HCT116 (cell line): Measurements from ENCODE around the gene CCR7.

Experiments
- EZH2phosphoT487 ChIP-seq: fragments of 200-600 bp; IDR thresholded peaks from 2 replicates; pipeline ENCODE4 v1.6.1; 2018; ENCODE audit warnings: antibody characterized with exemption, borderline replicate concordance
- POLR2AphosphoS5 ChIP-seq: IDR thresholded peaks from 2 replicates; pipeline ENCODE4 v1.6.1; 2011; ENCODE audit warnings: mild to moderate bottlenecking, low read depth, low read length, moderate library complexity
- ZNF274 ChIP-seq: fragments of 200-500 bp; sonication (Bioruptor generic); IDR thresholded peaks from 2 replicates; pipeline ENCODE4 v1.6.1; 2014; ENCODE audit warnings: mild to moderate bottlenecking, low read depth, low read length, inconsistent platforms
- TF ChIP-seq, protein P1 (sequence below), 3 experiments: fragments of 200-600 bp in 1 of 3; sonication (generic) in 1 of 3; IDR thresholded peaks in 2 of 3; conservative IDR thresholded peaks in 1 of 3; 2 replicates each; pipeline ENCODE4 v1.5.1; 2012 to 2017; ENCODE audit warnings: low read depth in 2 of 3, low read length in 2 of 3, antibody characterized with exemption in 1 of 3, borderline replicate concordance in 1 of 3, control low read depth in 1 of 3, mild to moderate bottlenecking in 1 of 3, mixed read lengths in 1 of 3, mixed run types in 1 of 3, moderate library complexity in 1 of 3; ENCODE audit not compliant: insufficient read depth in 1 of 3
- TF ChIP-seq, protein P2 (sequence below): IDR thresholded peaks from 2 replicates; pipeline ENCODE4 v1.6.1; 2012; ENCODE audit warnings: low read depth

DNA sequence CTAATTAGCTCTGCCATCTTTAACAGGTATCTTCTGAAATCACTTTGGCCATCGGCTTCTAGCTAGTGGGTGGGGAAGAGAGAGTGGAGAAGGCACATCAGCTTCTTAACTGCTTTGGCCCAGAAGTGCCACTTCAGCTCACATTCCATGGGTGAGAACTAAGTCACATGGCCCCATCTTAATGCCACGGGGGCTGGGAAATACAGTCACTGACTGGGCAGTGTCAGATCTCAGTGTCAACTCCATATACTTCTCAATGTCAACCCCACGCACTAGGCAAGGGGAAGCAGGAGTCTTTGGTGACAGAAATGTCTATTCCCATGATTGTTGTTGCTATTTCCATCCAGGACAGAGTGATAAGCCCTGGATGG is 29.4 kb downstream of the CCR7 start:
- TF ChIP-seq, protein P1, sequence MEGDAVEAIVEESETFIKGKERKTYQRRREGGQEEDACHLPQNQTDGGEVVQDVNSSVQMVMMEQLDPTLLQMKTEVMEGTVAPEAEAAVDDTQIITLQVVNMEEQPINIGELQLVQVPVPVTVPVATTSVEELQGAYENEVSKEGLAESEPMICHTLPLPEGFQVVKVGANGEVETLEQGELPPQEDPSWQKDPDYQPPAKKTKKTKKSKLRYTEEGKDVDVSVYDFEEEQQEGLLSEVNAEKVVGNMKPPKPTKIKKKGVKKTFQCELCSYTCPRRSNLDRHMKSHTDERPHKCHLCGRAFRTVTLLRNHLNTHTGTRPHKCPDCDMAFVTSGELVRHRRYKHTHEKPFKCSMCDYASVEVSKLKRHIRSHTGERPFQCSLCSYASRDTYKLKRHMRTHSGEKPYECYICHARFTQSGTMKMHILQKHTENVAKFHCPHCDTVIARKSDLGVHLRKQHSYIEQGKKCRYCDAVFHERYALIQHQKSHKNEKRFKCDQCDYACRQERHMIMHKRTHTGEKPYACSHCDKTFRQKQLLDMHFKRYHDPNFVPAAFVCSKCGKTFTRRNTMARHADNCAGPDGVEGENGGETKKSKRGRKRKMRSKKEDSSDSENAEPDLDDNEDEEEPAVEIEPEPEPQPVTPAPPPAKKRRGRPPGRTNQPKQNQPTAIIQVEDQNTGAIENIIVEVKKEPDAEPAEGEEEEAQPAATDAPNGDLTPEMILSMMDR (IDR thresholded peaks at IDR 0.05 in 2 of 3, conservative IDR thresholded peaks at IDR 0.05 in 1 of 3; ENCODE audit: borderline replicate concordance in 1 of 3, insufficient read depth in 1 of 3, low read depth in 2 of 3, low read length in 2 of 3), result no peak
- TF ChIP-seq POLR2AphosphoS5, result no peak
- TF ChIP-seq, protein P2, sequence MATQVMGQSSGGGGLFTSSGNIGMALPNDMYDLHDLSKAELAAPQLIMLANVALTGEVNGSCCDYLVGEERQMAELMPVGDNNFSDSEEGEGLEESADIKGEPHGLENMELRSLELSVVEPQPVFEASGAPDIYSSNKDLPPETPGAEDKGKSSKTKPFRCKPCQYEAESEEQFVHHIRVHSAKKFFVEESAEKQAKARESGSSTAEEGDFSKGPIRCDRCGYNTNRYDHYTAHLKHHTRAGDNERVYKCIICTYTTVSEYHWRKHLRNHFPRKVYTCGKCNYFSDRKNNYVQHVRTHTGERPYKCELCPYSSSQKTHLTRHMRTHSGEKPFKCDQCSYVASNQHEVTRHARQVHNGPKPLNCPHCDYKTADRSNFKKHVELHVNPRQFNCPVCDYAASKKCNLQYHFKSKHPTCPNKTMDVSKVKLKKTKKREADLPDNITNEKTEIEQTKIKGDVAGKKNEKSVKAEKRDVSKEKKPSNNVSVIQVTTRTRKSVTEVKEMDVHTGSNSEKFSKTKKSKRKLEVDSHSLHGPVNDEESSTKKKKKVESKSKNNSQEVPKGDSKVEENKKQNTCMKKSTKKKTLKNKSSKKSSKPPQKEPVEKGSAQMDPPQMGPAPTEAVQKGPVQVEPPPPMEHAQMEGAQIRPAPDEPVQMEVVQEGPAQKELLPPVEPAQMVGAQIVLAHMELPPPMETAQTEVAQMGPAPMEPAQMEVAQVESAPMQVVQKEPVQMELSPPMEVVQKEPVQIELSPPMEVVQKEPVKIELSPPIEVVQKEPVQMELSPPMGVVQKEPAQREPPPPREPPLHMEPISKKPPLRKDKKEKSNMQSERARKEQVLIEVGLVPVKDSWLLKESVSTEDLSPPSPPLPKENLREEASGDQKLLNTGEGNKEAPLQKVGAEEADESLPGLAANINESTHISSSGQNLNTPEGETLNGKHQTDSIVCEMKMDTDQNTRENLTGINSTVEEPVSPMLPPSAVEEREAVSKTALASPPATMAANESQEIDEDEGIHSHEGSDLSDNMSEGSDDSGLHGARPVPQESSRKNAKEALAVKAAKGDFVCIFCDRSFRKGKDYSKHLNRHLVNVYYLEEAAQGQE, result no peak
- TF ChIP-seq ZNF274, result no peak
- TF ChIP-seq EZH2phosphoT487, result no peak
